Caki2 (cell line): ENCODE results near the gene TRIO. TPM values are rescaled to one million over a fixed set of nuclear protein-coding genes. Genes with fewer than 3 reads are reported as not detected.

Experiments
- DNase-seq: peaks from one replicate; pipeline ENCODE4 v3.0.0-alpha.2; 2015; ENCODE audit warnings: low read depth
- in situ Hi-C: cut with HindIII; loops from 2 replicates; pipeline ENCODE4 v1.10.0; 2016; ENCODE audit warnings: low sequenced_read_pairs, low pct_unique_long_range_greater_than_20kb, mixed read lengths
- total RNA-seq: library from RNA; depleted of rRNA; stranded (reverse); fragments of >200 nt; shearing (Covaris generic); gene quantifications from 2 replicates; pipeline ENCODE4 v1.2.3, GENCODE V29; 2014; ENCODE audit warnings: low replicate concordance

The TRIO gene
- total RNA-seq, 1 experiment from 2014 or later, result 52.3 TPM

- in situ Hi-C loops, result no loop called here
- DNase-seq, result no peak
Observed at GRCh38 chr5:14261856-14262611, 118.9 kb downstream of the TRIO start.

GRCh38 chr5:14263113-14263512 lies 120.0 kb downstream of the TRIO start:
- in situ Hi-C loops, result no loop called here
- no peak for DNase-seq

- DNase-seq, result no peak
- in situ Hi-C loops, result no loop called here
Observed at GRCh38 chr5:14263699-14264098, 120.6 kb downstream of the TRIO start.

- in situ Hi-C loops, result no loop called here
- DNase-seq, result peak; percentile 88
Observed at GRCh38 chr5:14264605-14265316, 121.6 kb downstream of the TRIO start.

- in situ Hi-C loops, result no loop called here
- DNase-seq, result peak; percentile 66
Observed at GRCh38 chr5:14265570-14265969, 122.4 kb downstream of the TRIO start.

- DNase-seq, result peak; percentile 19
- in situ Hi-C loops, result no loop called here
Observed at GRCh38 chr5:14266171-14266570, 123.0 kb downstream of the TRIO start.

- no peak for DNase-seq
- in situ Hi-C loops, result no loop called here
Observed at GRCh38 chr5:14266686-14267085, 123.5 kb downstream of the TRIO start.

GRCh38 chr5:14267166-14267838 lies 124.2 kb downstream of the TRIO start:
- in situ Hi-C loops, result no loop called here
- DNase-seq, result peak; percentile 30

GRCh38 chr5:14267991-14268708 lies 125.0 kb downstream of the TRIO start:
- DNase-seq, result peak; percentile 93
- in situ Hi-C loops, result no loop called here

GRCh38 chr5:14268738-14269137 lies 125.6 kb downstream of the TRIO start:
- DNase-seq, result no peak

GRCh38 chr5:14269395-14269794 lies 126.3 kb downstream of the TRIO start:
- in situ Hi-C loops, result no loop called here
- DNase-seq, result no peak

More at GRCh38 chr5:14268738-14269137, 125.6 kb downstream of the TRIO start:
- in situ Hi-C loops, result no loop called here

- peak; percentile 75 for DNase-seq
- in situ Hi-C loops, result no loop called here
Observed at GRCh38 chr5:14270209-14270702, 127.1 kb downstream of the TRIO start.

- in situ Hi-C loops, result no loop called here
- DNase-seq, result no peak
Observed at GRCh38 chr5:14272548-14273205, 129.5 kb downstream of the TRIO start.

- DNase-seq, result no peak
- in situ Hi-C loops, result no loop called here
Observed at GRCh38 chr5:14273207-14273767, 130.1 kb downstream of the TRIO start.

- DNase-seq, result no peak
- in situ Hi-C loops, result loop anchor here (25.0 kb wide), 1 partner anchor 289 kb away; no protein-coding TSS in a partner anchor
Observed at GRCh38 chr5:14276380-14276779, 133.2 kb downstream of the TRIO start.

GRCh38 chr5:14277385-14278320 lies 134.5 kb downstream of the TRIO start:
- DNase-seq, result no peak
- in situ Hi-C loops, result loop anchor here (25.0 kb wide), 1 partner anchor 290 kb away; no protein-coding TSS in a partner anchor
